HEK293 (cell line): ENCODE data around the gene GRIN2A.

Source experiments
- CTCF ChIA-PET: fragments of 350-600 bp; formaldehyde crosslinking; extraction: SDS; loops from one replicate; lab custom pipeline; 2021; ENCODE audit warnings: antibody characterized with exemption; lab: Yijun Ruan, JAX
- POLR2A ChIA-PET: fragments of 300-600 bp; formaldehyde crosslinking; extraction: SDS; loops from one replicate; lab custom pipeline; 2020; ENCODE audit warnings: antibody characterized with exemption, inconsistent platforms; lab: Yijun Ruan, JAX
- H3K27ac ChIP-seq: fragments of 200-500 bp; sonication (Bioruptor generic); 2 replicates; pipeline ENCODE4 v1.5.1; 2014; ENCODE audit warnings: low read depth, low read length, control low read depth, inconsistent platforms; ENCODE audit errors: extremely low read depth
- H3K36me3 ChIP-seq, 2 experiments: fragments of 200-500 bp in 1 of 2; sonication (Bioruptor generic) in 1 of 2; 1 replicate in 1 of 2; 2 replicates in 1 of 2; pipeline ENCODE4 v1.5.1; 2014 to 2017; ENCODE audit warnings: inconsistent platforms in 2 of 2, low read length in 2 of 2; ENCODE audit not compliant: control insufficient read depth in 2 of 2, insufficient read depth in 1 of 2
- H3K4me1 ChIP-seq: fragments of 200-500 bp; sonication (Bioruptor generic); 2 replicates; pipeline ENCODE4 v1.5.1; 2014; ENCODE audit warnings: mild to moderate bottlenecking, low read length, inconsistent platforms; ENCODE audit not compliant: control insufficient read depth, insufficient read depth
- H3K4me3 ChIP-seq: 2 replicates; pipeline ENCODE4 v1.5.1; 2011; ENCODE audit warnings: low read depth, mild to moderate bottlenecking, control low read depth, low read length, moderate library complexity
- H3K9me3 ChIP-seq: fragments of 200-500 bp; sonication (Bioruptor generic); 2 replicates; pipeline ENCODE4 v1.5.1; 2014; ENCODE audit warnings: low read depth, low read length, inconsistent platforms; ENCODE audit not compliant: control insufficient read depth, insufficient read depth
- FEZF1 ChIP-seq: fragments of 450-650 bp; formaldehyde crosslinking; IDR thresholded peaks from 2 replicates; pipeline ENCODE4 v1.5.1; 2016; ENCODE audit warnings: missing biosample characterization, missing genetic modification characterization
- KLF9 ChIP-seq: fragments of 450-650 bp; formaldehyde crosslinking; IDR thresholded peaks from 2 replicates; pipeline ENCODE4 v1.5.1; 2016; ENCODE audit warnings: missing biosample characterization, missing genetic modification characterization, low read depth
- MZF1 ChIP-seq: fragments of 450-650 bp; formaldehyde crosslinking; IDR thresholded peaks from 2 replicates; pipeline ENCODE4 v1.5.1; 2017; ENCODE audit warnings: missing biosample characterization, missing genetic modification characterization, borderline replicate concordance
- PRDM4 ChIP-seq: fragments of 450-650 bp; formaldehyde crosslinking; IDR thresholded peaks from 2 replicates; pipeline ENCODE4 v1.5.1; 2017; ENCODE audit warnings: missing biosample characterization, missing genetic modification characterization
- SCRT2 ChIP-seq: fragments of 450-650 bp; formaldehyde crosslinking; IDR thresholded peaks from 2 replicates; pipeline ENCODE4 v1.5.1; 2016; ENCODE audit warnings: missing biosample characterization, missing genetic modification characterization
- SP7 ChIP-seq: fragments of 450-650 bp; formaldehyde crosslinking; IDR thresholded peaks from 2 replicates; pipeline ENCODE4 v1.5.1; 2016; ENCODE audit warnings: missing biosample characterization, missing genetic modification characterization
- ZBTB26 ChIP-seq: fragments of 450-650 bp; formaldehyde crosslinking; optimal IDR thresholded peaks from 2 replicates; pipeline ENCODE3; 2016; ENCODE audit warnings: missing biosample characterization, mild to moderate bottlenecking, missing genetic modification characterization
- ZBTB48 ChIP-seq: fragments of 450-650 bp; formaldehyde crosslinking; IDR thresholded peaks from 2 replicates; pipeline ENCODE4 v1.5.1; 2016; ENCODE audit warnings: missing biosample characterization, missing genetic modification characterization
- ZNF184 ChIP-seq: fragments of 450-650 bp; IDR thresholded peaks from 2 replicates; pipeline ENCODE4 v1.5.1; 2018; ENCODE audit warnings: missing biosample characterization, mild to moderate bottlenecking, missing genetic modification characterization
- ZNF214 ChIP-seq: fragments of 450-650 bp; formaldehyde crosslinking; IDR thresholded peaks from 2 replicates; pipeline ENCODE4 v1.5.1; 2017; ENCODE audit warnings: missing biosample characterization, mild to moderate bottlenecking, missing genetic modification characterization, borderline replicate concordance
- ZNF324 ChIP-seq: fragments of 450-650 bp; formaldehyde crosslinking; IDR thresholded peaks from 2 replicates; pipeline ENCODE4 v1.5.1; 2016; ENCODE audit warnings: missing biosample characterization, missing genetic modification characterization
- ZNF341 ChIP-seq: fragments of 450-650 bp; formaldehyde crosslinking; IDR thresholded peaks from 2 replicates; pipeline ENCODE4; 2016; ENCODE audit warnings: low read depth, missing biosample characterization, missing genetic modification characterization
- ZNF404 ChIP-seq: fragments of 450-650 bp; formaldehyde crosslinking; IDR thresholded peaks from 2 replicates; pipeline ENCODE4 v1.5.1; 2017; ENCODE audit warnings: missing biosample characterization, missing genetic modification characterization
- ZNF544 ChIP-seq: fragments of 450-650 bp; formaldehyde crosslinking; IDR thresholded peaks from 2 replicates; pipeline ENCODE4 v1.5.0; 2017; ENCODE audit warnings: missing biosample characterization, missing genetic modification characterization
- ZNF560 ChIP-seq: fragments of 450-650 bp; formaldehyde crosslinking; IDR thresholded peaks from 2 replicates; pipeline ENCODE4 v1.5.1; 2017; ENCODE audit warnings: missing biosample characterization, missing genetic modification characterization, borderline replicate concordance
- ZNF664 ChIP-seq: fragments of 450-650 bp; formaldehyde crosslinking; IDR thresholded peaks from 2 replicates; pipeline ENCODE4 v1.5.1; 2016; ENCODE audit warnings: missing biosample characterization, missing genetic modification characterization
- ZNF670 ChIP-seq: fragments of 450-650 bp; formaldehyde crosslinking; IDR thresholded peaks from 2 replicates; pipeline ENCODE4 v1.5.1; 2016; ENCODE audit warnings: missing biosample characterization, missing genetic modification characterization, low read depth
- ZSCAN18 ChIP-seq: fragments of 450-650 bp; formaldehyde crosslinking; IDR thresholded peaks from 2 replicates; pipeline ENCODE4 v1.5.1; 2016; ENCODE audit warnings: missing biosample characterization, missing genetic modification characterization
- ZSCAN30 ChIP-seq: fragments of 450-650 bp; IDR thresholded peaks from 2 replicates; pipeline ENCODE4 v1.5.1; 2018; ENCODE audit warnings: missing biosample characterization, mild to moderate bottlenecking, missing genetic modification characterization, moderate library complexity
- TF ChIP-seq, protein P1 (sequence below): fragments of 450-650 bp; formaldehyde crosslinking; IDR thresholded peaks from 2 replicates; pipeline ENCODE4 v1.5.1; 2017; ENCODE audit warnings: missing biosample characterization, missing genetic modification characterization

The GRIN2A gene

GRCh38 chr16:10093576-10093975, 88.7 kb downstream of the GRIN2A start (continued):
- TF ChIP-seq ZSCAN18 (tag by site-specific recombination) (no peak), ZNF670 (tag by site-specific recombination) (no peak), SP7 (tag by site-specific recombination) (no peak), ZNF664 (tag by site-specific recombination) (no peak), ZNF404 (no peak)

- no peaks in the 10 kb centered on the region for H3K9me3 ChIP-seq
- ChIA-PET POLR2A (no interaction called here), CTCF (interaction anchor here (1.7 kb wide), 1 partner anchor 10 kb away, joined by 5 read pairs; no protein-coding TSS in a partner anchor)
- no peaks in the 10 kb centered on the region for H3K4me1 ChIP-seq
- TF ChIP-seq ZBTB48 (tag by site-specific recombination) (no peak), PRDM4 (tag by site-specific recombination) (no peak), ZNF544 (tag by site-specific recombination) (no peak), KLF9 (tag by site-specific recombination) (no peak)
- H3K36me3 ChIP-seq = no peaks in the 10 kb centered on the region
- no peak overlapping the region for H3K27ac ChIP-seq
- no peak overlapping the region for H3K4me3 ChIP-seq
Observed at GRCh38 chr16:10090816-10091215, 91.4 kb downstream of the GRIN2A start.

- no peaks in the 10 kb centered on the region for H3K4me1 ChIP-seq
- TF ChIP-seq, protein P1, sequence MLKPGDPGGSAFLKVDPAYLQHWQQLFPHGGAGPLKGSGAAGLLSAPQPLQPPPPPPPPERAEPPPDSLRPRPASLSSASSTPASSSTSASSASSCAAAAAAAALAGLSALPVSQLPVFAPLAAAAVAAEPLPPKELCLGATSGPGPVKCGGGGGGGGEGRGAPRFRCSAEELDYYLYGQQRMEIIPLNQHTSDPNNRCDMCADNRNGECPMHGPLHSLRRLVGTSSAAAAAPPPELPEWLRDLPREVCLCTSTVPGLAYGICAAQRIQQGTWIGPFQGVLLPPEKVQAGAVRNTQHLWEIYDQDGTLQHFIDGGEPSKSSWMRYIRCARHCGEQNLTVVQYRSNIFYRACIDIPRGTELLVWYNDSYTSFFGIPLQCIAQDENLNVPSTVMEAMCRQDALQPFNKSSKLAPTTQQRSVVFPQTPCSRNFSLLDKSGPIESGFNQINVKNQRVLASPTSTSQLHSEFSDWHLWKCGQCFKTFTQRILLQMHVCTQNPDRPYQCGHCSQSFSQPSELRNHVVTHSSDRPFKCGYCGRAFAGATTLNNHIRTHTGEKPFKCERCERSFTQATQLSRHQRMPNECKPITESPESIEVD (tag by site-specific recombination) = no peak
- no peak for TF ChIP-seq SCRT2 (tag by site-specific recombination)
- no peak for TF ChIP-seq ZBTB26 (tag by site-specific recombination)
- no peak for TF ChIP-seq ZNF341
- no peak for TF ChIP-seq ZNF214 (tag by site-specific recombination)
- TF ChIP-seq ZNF324 (tag by site-specific recombination) = no peak
- TF ChIP-seq ZSCAN30 = no peak
- no peak for TF ChIP-seq FEZF1 (tag by site-specific recombination)
- TF ChIP-seq ZNF560 = no peak
- no peak for TF ChIP-seq MZF1 (tag by site-specific recombination)
- TF ChIP-seq ZNF184 (tag by site-specific recombination) = no peak
- H3K9me3 ChIP-seq = no peaks in the 10 kb centered on the region
- ChIA-PET POLR2A (interaction anchor here (0.8 kb wide), 1 partner anchor 12 kb away, joined by 7 read pairs; no protein-coding TSS in a partner anchor), CTCF (interaction anchor here (0.6 kb wide), 1 partner anchor 930 kb away, joined by 4 read pairs; no protein-coding TSS in a partner anchor)
- no peak overlapping the region for H3K4me3 ChIP-seq
- H3K36me3 ChIP-seq = no peaks in the 10 kb centered on the region
- H3K27ac ChIP-seq = no peak overlapping the region
Observed at GRCh38 chr16:10088380-10088793, 93.8 kb downstream of the GRIN2A start.
